IPS-18c (cell line): ENCODE measurements around the gene MSTN.

Experiments
- H3K4me3 ChIP-seq: 2 replicates; pipeline ENCODE4 v1.7.0; 2013; ENCODE audit warnings: low read depth, mild to moderate bottlenecking, low read length, moderate library complexity; ENCODE audit not compliant: insufficient read depth
- H3K9me3 ChIP-seq: one replicate; pipeline ENCODE4 v1.6.1; 2013; ENCODE audit warnings: mild to moderate bottlenecking, low read length, moderate library complexity; ENCODE audit not compliant: control insufficient read depth, insufficient read depth

The MSTN gene

DNA sequence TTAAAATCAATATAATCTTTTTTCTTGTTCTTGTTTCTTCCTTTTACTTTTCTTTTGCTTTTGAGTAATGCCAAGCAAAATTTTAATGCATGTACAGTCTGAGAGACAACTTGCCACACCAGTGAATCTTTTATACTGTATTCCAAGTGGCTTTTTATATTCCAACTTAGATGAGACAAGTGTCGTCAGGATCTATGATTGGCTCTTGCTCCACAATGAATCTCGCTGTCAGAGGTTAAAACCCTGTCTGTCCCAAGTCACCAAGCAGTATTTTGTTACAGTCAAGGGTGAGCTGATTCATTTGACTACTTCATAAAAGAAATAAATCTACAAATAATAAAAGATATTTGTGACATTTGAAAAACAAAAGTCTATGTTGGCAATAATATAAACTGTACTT lies at the start of gene MSTN:
TSS of gene MSTN (minus strand) at position 129 of the 400 bp plus-strand sequence. CDS start 133 bp downstream, outside the sequence.
- no peaks in the 10 kb centered on the region for H3K9me3 ChIP-seq
- H3K4me3 ChIP-seq: no peak within 1 kb of the TSS

DNA sequence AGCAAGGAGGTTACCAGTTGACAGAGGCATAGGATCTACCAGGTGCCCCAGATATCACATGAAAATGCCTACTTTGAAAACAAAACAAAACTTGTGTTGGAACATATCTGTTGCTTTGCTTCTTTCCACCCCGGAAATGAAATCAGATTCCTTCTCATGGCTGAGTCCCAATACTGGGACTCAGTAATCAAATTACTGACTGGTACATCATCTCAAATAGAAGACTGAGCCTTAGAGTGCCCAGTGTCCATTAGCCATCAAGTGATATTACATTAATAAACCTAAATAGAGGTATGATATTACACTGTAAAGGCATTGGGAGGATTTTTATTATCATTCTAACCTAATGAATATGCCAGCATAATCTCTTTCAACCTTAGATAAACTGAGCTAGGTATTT lies 48.6 kb upstream of the MSTN start:
- H3K9me3 ChIP-seq: no peaks in the 10 kb centered on the region
- H3K4me3 ChIP-seq: no peak overlapping the region

DNA sequence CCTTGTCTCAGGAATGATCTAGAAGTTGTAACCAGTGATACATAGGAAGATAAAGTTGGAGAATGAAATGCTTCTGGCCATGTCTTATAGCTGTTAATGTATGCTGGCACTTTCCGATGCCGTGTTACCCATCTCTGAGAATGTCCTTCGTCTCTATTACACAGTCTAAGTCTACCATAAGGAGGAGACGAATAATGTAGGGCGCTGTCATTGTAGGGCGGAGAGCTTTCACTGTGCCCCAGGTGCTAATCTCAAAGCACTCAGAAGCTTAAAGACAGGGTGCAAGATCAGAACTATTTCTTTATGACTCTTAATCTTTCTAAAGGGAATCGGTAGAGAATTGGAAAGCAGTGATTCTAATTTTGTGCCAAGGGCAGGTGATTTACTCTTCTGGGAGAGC lies 48.2 kb upstream of the MSTN start:
- no peak overlapping the region for H3K4me3 ChIP-seq

DNA sequence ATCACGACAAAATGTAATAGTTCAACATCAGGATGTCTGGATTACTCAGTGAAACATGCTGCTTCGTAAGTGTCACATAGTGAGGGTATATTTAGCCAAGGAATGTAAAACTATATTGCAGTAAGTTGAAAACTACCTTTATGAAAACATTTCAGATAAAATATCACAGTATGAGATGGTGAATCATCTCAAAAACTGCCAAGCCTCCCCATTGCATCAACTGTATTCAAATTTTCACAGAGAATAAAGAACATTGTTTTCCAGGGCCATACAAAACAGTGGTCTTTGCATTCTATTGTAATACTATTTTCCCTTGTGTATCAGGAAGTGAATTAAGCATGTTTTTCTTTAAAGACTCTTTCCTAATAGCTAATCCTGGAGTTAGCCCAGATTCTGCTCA lies 47.6 kb upstream of the MSTN start:
- H3K4me3 ChIP-seq: no peak overlapping the region

More for the DNA sequence above, 48.2 kb upstream of the MSTN start:
- H3K9me3 ChIP-seq: no peaks in the 10 kb centered on the region

DNA sequence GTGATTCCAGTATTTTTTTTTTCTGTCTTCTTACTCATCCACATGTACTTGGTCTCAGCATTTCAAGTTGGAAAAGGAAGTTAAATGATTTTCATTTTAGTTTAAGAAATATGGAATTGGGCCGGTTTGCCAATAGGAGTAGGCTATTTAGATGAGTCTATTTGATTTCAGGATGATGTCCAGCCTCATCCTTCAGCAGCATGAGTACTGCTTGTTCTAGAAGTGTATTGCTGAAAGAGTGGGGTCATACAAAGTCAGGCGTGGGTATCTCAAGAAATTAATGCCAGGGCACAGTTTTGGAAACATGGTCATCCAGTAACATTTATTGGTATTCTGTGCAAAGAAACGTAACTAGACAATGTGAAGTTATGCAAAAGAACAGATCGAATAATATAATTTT lies 44.9 kb upstream of the MSTN start:
- Histone ChIP-seq H3K9me3 (no peaks in the 10 kb centered on the region), H3K4me3 (no peak overlapping the region)

More for the DNA sequence above, 47.6 kb upstream of the MSTN start:
- H3K9me3 ChIP-seq: no peaks in the 10 kb centered on the region

DNA sequence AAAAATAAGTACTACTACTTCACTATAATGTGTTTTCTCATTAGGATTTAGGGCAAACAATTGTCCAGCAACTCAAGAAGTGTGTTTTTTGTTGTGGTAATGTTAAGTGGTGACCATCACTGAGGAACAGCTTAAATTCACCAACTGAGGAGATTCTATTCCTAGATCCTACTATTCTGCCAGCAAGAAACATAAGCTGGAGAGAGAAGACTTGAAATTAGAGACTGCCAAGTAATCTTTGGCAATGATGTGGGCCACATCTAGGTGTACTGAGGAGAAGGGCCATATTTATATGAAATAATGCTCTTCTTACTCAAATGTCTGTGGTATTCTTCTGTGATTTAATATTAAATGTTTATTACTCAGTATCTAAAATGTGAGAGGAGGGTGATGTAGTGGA lies 44.3 kb upstream of the MSTN start:
- H3K9me3 ChIP-seq: no peaks in the 10 kb centered on the region

DNA sequence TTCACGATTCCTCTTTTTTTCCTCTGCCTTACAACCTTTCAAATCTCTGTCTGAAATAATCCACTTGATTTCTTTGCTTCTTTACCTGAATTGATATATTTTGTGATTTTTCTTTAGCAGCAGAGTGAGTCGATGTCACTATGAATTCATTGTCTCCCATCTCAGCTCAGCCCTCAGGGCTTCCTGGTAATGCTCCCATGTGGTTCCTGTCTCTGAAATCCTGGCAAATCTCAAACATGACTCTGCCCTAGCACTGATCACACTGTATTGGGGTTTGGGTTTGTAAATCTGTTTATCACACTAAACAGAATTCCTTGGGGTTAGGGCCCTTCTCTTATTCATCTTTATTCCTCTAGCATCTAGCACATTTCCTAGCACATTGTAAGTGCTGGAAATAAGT lies 43.0 kb upstream of the MSTN start:
- no peak overlapping the region for H3K4me3 ChIP-seq
- no peaks in the 10 kb centered on the region for H3K9me3 ChIP-seq

More for the DNA sequence above, 44.3 kb upstream of the MSTN start:
- H3K4me3 ChIP-seq: no peak overlapping the region

DNA sequence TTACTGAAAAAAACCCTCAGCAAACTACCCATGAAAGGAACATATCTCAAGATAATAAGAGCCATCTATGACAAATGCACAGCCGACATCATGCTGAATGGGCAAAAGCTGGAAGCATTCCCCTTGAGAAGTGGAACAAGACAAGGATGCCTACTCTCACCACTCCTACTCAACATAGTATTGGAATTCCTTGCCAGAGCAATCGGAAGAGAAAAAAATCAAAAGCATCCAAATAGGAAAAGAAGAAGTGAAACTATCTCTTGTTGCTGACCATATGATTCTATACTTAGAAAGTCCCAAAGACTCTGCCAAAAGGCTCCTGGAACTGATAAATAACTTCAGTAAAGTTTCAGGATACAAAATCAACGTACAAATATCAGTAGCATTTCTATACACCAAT lies 40.6 kb upstream of the MSTN start:
- Histone ChIP-seq H3K9me3 (no peaks in the 10 kb centered on the region), H3K4me3 (no peak overlapping the region)

DNA sequence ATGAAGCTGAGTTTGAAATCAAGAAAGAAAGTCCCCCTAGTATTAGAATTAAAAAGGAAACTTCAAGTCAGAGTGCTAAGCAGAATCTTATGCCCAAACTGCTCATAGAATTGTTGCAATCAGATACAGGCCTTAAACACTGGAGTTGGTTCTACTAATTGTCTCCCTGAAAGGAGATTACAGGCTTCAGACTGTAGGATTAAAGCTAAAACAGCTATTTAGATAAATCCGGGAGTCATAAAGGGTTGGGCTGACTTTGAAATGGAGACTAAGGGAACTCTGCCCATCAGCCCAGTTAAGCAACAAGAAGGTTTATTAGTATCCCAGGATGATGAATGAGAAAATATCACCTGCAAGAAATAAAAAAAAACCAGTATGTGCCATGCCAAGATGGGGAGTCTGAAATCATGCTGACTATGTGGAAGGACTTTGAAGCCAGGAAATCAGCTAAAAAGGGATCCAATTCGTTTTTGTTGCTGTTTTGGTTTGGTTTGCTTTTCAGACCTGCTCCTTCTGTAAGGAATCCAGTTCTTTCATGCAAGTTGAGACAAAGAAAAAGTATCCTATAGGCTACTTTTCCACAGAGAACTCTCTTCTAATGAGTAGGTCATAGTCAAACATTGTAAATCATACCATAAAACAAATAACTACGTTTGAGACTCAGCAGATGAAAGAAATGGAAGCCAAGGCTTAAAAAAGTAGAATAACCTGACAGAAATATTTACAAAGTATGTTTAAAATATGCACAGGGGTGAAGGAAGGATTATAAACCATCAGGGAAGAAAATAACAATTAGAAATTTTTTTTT lies 37.6 kb upstream of the MSTN start:
- Histone ChIP-seq H3K4me3 (no peak overlapping the region), H3K9me3 (no peaks in the 10 kb centered on the region)

DNA sequence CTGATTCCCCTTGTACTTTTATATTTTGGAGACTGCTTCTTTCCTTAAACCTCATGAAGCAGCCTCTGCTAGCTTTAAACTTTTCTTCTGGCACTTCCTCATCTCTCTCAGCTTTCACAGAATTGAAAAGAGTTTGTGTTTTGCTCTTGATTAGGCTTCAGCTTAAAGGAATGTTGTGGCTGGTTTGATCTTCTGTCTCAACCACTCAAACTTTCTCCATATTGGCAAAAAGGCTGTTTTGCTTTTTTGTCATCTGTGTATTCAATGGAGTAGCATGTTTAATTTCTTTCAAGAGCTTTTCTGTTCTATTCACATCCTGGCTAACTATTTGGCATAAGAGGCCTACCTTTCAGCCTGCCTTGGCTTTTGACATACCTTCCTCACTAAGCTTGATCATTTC lies 36.3 kb upstream of the MSTN start:
- Histone ChIP-seq H3K4me3 (no peak overlapping the region), H3K9me3 (no peaks in the 10 kb centered on the region)

DNA sequence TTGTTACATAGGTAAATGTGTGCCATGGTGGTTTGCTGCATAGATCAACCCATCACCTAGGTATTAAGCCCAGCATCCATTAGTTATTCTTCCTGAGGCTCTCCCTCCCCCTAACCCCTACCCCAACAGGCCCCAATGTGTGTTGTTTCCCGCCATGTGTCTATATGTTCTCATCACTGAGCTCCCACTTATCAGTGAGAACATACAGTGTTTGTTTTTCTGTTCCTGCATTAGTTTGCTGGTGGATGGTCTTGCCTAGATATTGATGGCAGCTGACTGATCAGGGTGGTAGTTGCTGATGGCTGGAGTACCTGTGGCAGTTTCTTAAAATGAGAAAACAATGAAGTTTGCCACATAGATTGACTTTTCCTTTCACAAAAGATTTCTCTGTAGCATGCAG lies 34.6 kb upstream of the MSTN start:
- Histone ChIP-seq H3K4me3 (no peak overlapping the region), H3K9me3 (no peaks in the 10 kb centered on the region)

DNA sequence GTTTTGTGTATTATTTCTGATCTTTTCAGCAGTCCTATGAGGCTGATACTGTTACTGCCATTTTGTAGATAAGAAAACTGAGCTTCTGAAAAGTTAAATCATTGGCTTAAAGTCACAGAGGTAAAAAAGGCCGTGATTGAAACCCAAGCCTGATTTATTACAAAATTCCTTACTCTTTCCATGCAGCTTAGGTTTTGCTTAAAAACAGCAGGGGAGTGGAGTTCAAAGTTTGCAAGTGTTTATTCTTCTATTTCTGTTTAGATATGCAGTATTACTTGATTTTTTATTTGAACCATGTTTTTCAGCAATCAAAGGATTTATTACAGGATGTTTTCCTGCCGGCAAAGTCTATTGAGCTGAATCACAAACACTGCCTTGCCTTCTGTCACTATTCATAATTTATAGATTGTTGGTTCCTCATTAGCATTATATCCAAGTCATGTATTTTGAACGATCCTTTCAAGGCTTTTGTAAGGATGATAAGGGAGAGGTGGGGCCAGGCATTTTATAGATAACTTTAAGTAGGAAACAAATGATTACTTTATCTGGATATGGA lies 31.9 kb upstream of the MSTN start:
- no peak overlapping the region for H3K4me3 ChIP-seq

DNA sequence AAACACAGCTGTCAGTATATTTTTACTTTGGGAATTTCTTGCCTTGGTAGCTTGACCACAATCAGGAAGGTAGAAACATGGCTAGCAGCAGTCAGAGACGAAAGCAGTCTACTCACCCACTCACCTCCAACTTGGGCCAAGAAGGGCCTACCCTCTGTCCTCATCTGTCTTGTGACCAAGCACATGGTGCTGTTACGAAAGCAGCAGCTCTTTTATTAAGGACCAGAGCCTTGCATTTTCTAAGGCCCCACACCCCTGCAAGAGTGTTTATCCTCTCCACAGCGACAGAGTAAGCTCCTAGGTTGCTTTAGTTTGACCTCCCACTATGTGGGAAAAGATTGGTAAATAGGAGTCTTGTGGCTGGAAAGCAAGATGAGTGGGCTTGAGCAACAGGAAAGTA lies 31.3 kb upstream of the MSTN start:
- H3K9me3 ChIP-seq: no peaks in the 10 kb centered on the region
- no peak overlapping the region for H3K4me3 ChIP-seq

More for the DNA sequence above, 31.9 kb upstream of the MSTN start:
- H3K9me3 ChIP-seq: no peaks in the 10 kb centered on the region

DNA sequence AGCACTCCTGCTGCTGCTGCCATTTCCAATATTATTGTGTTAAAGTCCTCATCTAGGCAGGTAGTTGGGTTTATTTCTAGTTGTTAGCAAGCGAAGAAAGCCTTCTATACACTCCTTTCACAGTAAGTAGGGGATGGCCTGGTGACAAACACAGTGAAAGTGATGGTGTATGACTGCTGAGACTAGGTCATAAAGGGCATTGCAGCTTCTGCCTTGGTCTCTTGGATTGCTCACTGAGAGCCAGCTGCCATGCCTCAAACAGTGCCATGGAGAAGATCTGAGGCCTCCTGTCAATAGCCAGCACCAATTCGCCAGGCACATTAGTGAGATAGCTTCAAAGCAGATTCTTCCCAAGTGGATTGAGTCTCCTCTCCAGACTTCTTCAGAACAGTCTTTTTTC lies 27.6 kb upstream of the MSTN start:
- Histone ChIP-seq H3K9me3 (no peaks in the 10 kb centered on the region), H3K4me3 (no peak overlapping the region)

DNA sequence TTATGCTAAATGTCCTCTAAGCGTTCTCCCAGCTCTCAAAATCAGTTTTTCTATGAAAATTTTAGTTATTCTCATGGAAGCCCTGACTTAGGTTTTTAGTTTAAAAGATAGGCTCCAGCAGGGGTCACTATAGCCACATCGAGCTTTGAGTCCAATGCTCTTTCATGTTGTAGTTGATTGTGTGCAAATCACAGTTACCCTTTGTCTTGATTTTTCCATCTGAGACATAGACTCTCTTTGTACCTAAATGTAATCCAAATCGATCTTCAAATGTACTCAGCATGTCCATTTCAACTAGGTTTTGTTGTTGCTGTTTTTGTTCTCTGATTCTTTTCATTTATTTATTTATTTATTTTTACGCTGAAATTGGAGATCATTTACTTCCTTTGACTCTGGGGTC lies 26.4 kb upstream of the MSTN start:
- Histone ChIP-seq H3K9me3 (no peaks in the 10 kb centered on the region), H3K4me3 (no peak overlapping the region)

DNA sequence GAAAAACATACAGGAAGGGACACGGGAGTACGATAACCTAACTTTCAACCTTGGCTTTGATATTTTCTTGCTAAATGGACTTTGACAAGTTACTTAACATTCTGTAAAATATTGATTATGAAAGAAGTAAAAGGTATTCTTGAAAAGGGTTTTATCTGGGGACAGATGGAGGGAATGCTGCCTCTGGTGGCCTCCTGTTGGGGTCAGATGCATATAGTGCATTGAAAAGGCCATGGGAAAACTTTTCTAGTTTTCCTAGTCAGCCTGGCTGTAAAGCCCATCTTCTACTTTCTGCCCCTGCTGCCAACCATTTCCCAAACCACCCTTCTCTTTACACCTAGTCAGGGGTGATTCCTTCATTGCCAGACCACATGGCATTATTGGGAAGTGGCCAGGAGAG lies 22.2 kb upstream of the MSTN start:
- H3K4me3 ChIP-seq: no peak overlapping the region

DNA sequence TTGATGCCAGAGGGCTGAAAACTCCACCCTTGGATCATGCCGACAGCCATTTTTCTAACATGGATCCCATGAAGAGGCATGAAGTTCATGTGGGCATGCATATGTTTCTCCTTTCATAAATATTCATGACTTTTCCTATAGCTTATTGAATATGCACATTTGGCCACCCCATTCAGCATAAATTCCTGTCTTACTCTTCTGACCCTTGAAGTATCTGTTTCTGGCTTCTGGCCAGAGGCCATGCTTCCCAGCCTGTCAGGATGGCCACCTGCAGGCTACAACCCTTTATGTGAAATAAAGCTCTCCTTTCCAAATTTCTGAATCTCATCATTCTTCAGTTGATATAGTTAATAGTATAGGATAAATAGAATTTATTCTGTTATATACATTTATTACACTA lies 19.6 kb upstream of the MSTN start:
- H3K4me3 ChIP-seq: no peak overlapping the region
- no peaks in the 10 kb centered on the region for H3K9me3 ChIP-seq

More for the DNA sequence above, 22.2 kb upstream of the MSTN start:
- H3K9me3 ChIP-seq: no peaks in the 10 kb centered on the region

DNA sequence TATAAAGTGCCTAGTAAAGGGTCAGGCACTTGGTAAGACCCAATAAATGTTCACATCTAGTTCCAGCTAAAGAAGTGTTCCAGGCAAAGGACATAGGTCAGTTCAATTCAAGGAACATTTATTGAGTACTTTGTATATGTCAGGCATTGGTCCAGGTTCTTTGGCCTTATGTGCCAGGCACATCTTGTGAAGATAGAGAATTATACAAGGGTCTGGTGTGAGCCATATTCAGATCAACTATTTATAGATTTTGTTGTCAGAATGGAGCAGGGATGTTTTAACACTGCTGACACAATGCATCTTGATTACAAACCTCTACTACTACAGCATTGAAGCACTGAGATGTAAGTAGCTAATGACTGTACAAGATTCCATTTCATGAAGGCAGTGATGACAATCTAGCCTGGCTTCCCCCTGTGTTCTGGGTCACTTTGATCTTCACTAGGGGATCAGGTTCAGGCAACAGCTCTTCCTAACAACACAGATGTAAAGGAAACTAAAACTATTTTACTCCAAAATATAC lies 18.1 kb upstream of the MSTN start:
- Histone ChIP-seq H3K9me3 (no peaks in the 10 kb centered on the region), H3K4me3 (no peak overlapping the region)
